ENCODE measurements around the gene KLK3.

The KLK3 gene

DNA sequence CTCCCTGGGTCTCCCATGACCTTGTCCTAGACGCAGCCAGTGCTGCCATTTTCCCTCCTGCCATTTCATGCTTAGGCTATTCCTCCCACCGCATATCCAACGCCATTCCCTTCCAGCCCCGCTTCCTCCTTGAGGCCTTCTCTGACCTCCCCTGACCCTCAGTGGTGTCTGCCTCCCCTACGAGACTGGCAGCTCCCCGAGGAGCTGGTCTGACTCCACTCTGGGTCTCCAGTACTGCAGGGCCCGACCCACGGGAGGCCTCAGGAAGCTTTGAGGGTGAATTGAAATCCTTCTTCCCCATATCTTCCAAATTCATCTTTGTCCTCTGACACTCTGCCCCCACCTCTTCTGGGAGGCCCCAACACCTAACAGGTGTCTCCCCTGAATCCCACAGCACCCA, 22.0 kb upstream of the KLK3 start:
- no peak overlapping the region for H3K4me3 ChIP-seq (ENCODE audit: low read depth, low read length)
- TF ChIP-seq, protein P1, sequence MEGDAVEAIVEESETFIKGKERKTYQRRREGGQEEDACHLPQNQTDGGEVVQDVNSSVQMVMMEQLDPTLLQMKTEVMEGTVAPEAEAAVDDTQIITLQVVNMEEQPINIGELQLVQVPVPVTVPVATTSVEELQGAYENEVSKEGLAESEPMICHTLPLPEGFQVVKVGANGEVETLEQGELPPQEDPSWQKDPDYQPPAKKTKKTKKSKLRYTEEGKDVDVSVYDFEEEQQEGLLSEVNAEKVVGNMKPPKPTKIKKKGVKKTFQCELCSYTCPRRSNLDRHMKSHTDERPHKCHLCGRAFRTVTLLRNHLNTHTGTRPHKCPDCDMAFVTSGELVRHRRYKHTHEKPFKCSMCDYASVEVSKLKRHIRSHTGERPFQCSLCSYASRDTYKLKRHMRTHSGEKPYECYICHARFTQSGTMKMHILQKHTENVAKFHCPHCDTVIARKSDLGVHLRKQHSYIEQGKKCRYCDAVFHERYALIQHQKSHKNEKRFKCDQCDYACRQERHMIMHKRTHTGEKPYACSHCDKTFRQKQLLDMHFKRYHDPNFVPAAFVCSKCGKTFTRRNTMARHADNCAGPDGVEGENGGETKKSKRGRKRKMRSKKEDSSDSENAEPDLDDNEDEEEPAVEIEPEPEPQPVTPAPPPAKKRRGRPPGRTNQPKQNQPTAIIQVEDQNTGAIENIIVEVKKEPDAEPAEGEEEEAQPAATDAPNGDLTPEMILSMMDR (IDR thresholded peaks at IDR 0.05; ENCODE audit: low read depth, low read length), result no peak

DNA sequence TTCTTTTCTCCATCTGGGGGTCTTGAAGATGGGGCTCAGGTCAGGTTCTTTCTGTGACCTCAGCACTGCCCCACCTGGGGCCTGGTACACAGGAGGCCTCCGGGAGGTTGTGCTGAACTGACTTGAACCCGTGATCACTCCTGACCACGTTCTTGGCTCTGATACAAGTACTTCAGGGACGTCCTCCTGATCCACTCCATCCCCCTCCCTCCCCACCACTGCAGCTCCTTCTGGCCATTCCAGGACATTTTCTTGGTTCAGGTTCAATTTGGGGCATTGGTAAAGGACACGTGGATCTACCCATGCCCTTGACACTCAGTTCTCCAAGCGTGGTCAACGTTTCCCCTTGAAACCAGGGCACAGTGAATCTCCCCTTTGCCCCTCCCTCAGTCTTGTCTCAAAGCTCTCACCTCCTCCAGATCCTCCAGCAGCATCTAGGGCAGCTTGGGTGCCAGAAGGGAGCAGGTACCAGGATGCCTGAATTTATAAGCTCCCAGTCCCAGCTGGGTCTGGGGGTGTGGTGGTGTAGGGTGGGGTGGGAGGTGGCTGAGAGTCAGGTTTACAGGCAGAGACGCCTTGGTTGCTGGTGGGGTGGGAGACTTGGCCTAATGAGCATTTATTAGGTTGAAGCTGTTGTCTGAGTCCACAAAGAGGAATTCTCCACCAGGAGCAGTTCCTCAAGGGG, 21.5 kb upstream of the KLK3 start, which contains the start of gene KLK15:
TSS of gene KLK15 (minus strand) at position 458 of the 685 bp plus-strand sequence. CDS start 2,082 bp downstream, outside the sequence.
- no peak within 1 kb of the TSS for H3K4me3 ChIP-seq (ENCODE audit: low read depth, low read length)
- TF ChIP-seq, protein P1 (IDR thresholded peaks at IDR 0.05; ENCODE audit: low read depth, low read length), result no peak

DNA sequence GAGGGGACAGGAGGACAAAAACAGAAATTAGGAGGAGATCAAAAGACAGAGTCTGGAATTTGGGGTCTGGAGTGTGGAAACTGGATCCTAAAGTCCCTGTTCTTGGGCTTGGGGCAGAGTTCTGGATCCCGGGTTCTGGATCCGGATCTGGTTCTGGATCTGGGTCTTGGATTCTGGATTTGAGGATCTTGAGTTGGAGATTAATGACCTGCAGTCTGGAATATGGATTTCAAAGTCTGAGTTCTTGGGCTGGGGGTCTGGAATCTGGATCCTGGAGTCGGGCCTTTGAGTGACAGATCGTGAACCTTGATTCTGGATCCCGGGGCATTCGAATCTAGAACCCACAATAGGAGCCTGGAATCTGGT, 20.9 kb upstream of the KLK3 start:
- H3K4me3 ChIP-seq (ENCODE audit: low read depth, low read length), result no peak overlapping the region

DNA sequence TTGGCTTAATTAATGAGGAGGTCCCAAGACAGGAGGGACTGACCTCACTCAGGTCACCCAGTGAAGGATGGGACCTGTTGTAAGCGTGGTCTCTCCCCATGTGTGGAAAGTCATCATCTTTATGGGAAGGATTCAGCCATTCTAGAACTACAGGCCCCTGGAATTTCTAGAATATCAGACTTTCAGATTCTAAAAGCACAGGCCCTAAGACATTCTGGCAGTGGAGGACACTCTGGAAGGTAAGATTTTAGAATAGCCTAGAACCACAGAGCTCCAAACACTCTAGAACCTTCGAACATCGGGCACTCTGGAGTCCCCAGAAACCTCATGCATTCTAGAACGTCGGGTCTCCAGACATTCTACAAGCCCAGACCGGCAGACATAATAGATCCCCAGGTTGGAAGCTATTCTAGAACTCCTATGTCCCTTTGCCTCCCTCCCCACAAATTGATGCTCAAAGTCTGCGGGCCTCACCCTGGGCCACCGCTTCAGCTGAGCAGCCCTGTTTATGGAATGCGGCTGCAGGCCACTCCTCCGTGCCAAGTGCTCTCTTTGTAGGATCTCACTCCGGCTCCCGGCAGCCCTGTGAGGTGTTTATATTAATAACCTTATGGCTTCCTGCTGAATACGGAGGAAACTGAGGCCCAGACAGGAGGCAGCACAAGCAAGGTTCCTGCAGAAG, 19.5 kb upstream of the KLK3 start:
- TF ChIP-seq, protein P1 (IDR thresholded peaks at IDR 0.05; ENCODE audit: low read depth, low read length), result no peak
- H3K4me3 ChIP-seq (ENCODE audit: low read depth, low read length), result peak overlapping the region; percentile 62

More for the DNA sequence above, 20.9 kb upstream of the KLK3 start:
- TF ChIP-seq, protein P1 (IDR thresholded peaks at IDR 0.05; ENCODE audit: low read depth, low read length), result no peak

DNA sequence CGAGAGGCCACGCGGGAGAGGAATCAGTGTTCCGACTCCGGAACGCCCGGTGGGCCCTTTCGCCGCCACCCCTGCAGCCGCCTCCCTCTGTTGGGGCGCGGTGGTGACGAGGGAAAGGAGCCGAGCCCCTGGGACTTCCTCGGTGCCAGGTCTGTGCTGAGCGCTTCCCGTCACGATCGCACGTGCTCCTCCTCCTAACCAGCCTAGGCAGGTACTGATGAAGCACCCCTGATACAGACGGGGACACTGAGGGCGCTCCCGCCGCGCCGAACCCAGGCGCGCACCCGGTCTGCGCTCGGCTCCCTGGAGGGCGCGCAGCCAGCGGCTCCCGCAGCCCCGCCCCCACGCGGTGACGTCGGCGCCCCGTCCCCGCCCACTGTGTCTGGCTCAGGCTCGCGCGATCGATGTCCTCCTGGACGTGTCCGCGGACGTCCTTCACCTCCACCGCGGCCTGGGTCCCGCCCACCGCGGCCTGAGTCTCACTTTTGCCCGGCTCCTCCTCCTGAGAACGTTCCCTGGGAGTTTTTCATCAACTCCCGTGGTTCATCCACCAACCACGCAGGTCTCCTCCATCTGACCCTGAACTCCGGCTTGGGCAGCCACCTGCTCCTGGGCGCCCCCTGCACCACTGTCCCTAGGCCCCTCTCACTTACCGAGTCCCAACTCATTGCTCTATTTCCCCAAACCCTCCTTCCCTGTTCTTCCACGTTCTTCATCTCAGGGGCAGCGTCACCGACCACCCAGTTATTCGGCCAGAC, 18.8 kb upstream of the KLK3 start:
- H3K4me3 ChIP-seq (ENCODE audit: low read depth, low read length), result peak overlapping the region; percentile 62
- TF ChIP-seq, protein P1 (IDR thresholded peaks at IDR 0.05; ENCODE audit: low read depth, low read length), result no peak

DNA sequence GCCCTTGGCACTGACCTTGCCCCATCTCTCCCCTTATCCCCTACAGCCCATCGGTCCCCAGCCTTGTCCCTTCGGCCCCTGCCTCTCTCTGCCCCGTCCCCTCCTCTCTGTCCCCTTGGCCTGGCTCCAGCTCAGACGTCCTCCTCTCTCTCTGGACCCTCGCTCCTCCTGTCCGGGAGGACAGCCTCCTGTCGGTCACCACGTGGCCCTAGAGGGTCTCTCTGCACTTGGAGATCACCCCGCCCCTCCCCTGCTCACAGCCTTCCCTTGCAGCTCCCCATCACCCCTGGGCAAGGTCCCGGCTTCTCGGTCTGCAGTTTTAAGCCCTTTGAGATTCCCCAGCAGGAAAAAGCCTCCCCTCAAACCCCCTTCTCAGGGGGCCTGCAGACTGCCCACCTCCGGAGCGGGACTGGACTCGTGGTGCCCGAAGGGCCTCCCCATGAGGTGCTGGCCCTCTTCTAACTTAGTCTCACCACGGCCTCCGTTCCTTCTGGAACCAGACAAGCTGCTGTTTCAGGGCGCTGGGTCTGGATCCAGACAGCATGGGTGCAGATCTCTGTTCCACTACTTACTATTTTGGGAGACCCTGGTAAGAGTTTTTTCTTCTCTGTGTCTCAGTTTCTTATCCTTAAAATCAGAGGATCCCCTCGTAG, 18.0 kb upstream of the KLK3 start:
- TF ChIP-seq, protein P1 (IDR thresholded peaks at IDR 0.05; ENCODE audit: low read depth, low read length), result no peak
- no peak overlapping the region for H3K4me3 ChIP-seq (ENCODE audit: low read depth, low read length)

All from WI38 (cell line).